ENCODE results near the gene HRH1.

The HRH1 gene

GRCh38 chr3:11228041-11228440 is 73.7 kb downstream of the HRH1 start:
- Histone ChIP-seq H3F3A (ENCODE audit: insufficient read depth) (no peaks in the 10 kb centered on the region), H2AFZ (ENCODE audit: low read depth, low read length, severe bottlenecking) (no peak overlapping the region), H3K27me3 (ENCODE audit: low read length) (no peaks in the 10 kb centered on the region), H3K4me2 (ENCODE audit: low read depth, low read length, poor library complexity, severe bottlenecking) (no peak overlapping the region), H3K9me2 (replicated peaks; ENCODE audit: insufficient read depth, low read length) (no peaks in the 10 kb centered on the region), H3K4me3 (ENCODE audit: insufficient read depth, low read length, poor library complexity, severe bottlenecking) (no peak overlapping the region), H3K27ac (ENCODE audit: low read depth, low read length) (no peak overlapping the region), H3K79me2 (ENCODE audit: insufficient read depth, low read length) (no peaks in the 10 kb centered on the region), H4K20me1 (ENCODE audit: low read depth, low read length) (no peaks in the 10 kb centered on the region), H3K9ac (ENCODE audit: low read length) (no peak overlapping the region), H3K36me3 (ENCODE audit: low read length) (no peaks in the 10 kb centered on the region), H3K9me3 (ENCODE audit: insufficient read depth, low read length) (no peaks in the 10 kb centered on the region)
- TF ChIP-seq EZH2phosphoT487 (conservative IDR thresholded peaks at IDR 0.05; ENCODE audit: low read length), result no peak
- TF ChIP-seq CTCF (IDR thresholded peaks at IDR 0.05; ENCODE audit: insufficient read depth, low read length, poor library complexity, severe bottlenecking), result no peak

- no peaks in the 10 kb centered on the region for H3K36me3 ChIP-seq (ENCODE audit: low read length)
- no peak overlapping the region for H2AFZ ChIP-seq (ENCODE audit: low read depth, low read length, severe bottlenecking)
- H3F3A ChIP-seq (ENCODE audit: insufficient read depth), result no peaks in the 10 kb centered on the region
- no peak overlapping the region for H3K4me3 ChIP-seq (ENCODE audit: insufficient read depth, low read length, poor library complexity, severe bottlenecking)
- H3K27me3 ChIP-seq (ENCODE audit: low read length), result no peaks in the 10 kb centered on the region
- TF ChIP-seq EZH2phosphoT487 (conservative IDR thresholded peaks at IDR 0.05; ENCODE audit: low read length) (no peak), CTCF (IDR thresholded peaks at IDR 0.05; ENCODE audit: insufficient read depth, low read length, poor library complexity, severe bottlenecking) (no peak)
- no peak overlapping the region for H3K4me2 ChIP-seq (ENCODE audit: low read depth, low read length, poor library complexity, severe bottlenecking)
- no peak overlapping the region for H3K27ac ChIP-seq (ENCODE audit: low read depth, low read length)
- H3K9me3 ChIP-seq (ENCODE audit: insufficient read depth, low read length), result no peaks in the 10 kb centered on the region
- H3K9me2 ChIP-seq (replicated peaks; ENCODE audit: insufficient read depth, low read length), result no peaks in the 10 kb centered on the region
- H4K20me1 ChIP-seq (ENCODE audit: low read depth, low read length), result no peaks in the 10 kb centered on the region
- H3K79me2 ChIP-seq (ENCODE audit: insufficient read depth, low read length), result no peaks in the 10 kb centered on the region
- H3K9ac ChIP-seq (ENCODE audit: low read length), result no peak overlapping the region
Measured at GRCh38 chr3:11230125-11230524, 75.8 kb downstream of the HRH1 start.

- no peak overlapping the region for H3K27ac ChIP-seq (ENCODE audit: low read depth, low read length)
- no peaks in the 10 kb centered on the region for H3K36me3 ChIP-seq (ENCODE audit: low read length)
- H2AFZ ChIP-seq (ENCODE audit: low read depth, low read length, severe bottlenecking), result no peak overlapping the region
- no peaks in the 10 kb centered on the region for H3K9me2 ChIP-seq (replicated peaks; ENCODE audit: insufficient read depth, low read length)
- H3K79me2 ChIP-seq (ENCODE audit: insufficient read depth, low read length), result no peaks in the 10 kb centered on the region
- no peak for TF ChIP-seq CTCF (IDR thresholded peaks at IDR 0.05; ENCODE audit: insufficient read depth, low read length, poor library complexity, severe bottlenecking)
- no peak for TF ChIP-seq EZH2phosphoT487 (conservative IDR thresholded peaks at IDR 0.05; ENCODE audit: low read length)
- H3K9me3 ChIP-seq (ENCODE audit: insufficient read depth, low read length), result no peaks in the 10 kb centered on the region
- no peaks in the 10 kb centered on the region for H3K27me3 ChIP-seq (ENCODE audit: low read length)
- H3K4me3 ChIP-seq (ENCODE audit: insufficient read depth, low read length, poor library complexity, severe bottlenecking), result no peak overlapping the region
- H4K20me1 ChIP-seq (ENCODE audit: low read depth, low read length), result no peaks in the 10 kb centered on the region
- H3K9ac ChIP-seq (ENCODE audit: low read length), result no peak overlapping the region
- H3K4me2 ChIP-seq (ENCODE audit: low read depth, low read length, poor library complexity, severe bottlenecking), result no peak overlapping the region
- no peaks in the 10 kb centered on the region for H3F3A ChIP-seq (ENCODE audit: insufficient read depth)
Measured at GRCh38 chr3:11230832-11231231, 76.5 kb downstream of the HRH1 start.
